Suprapubic skin (tissue), 4 donors: ENCODE data around the gene ABLIM2.

ENCODE experiments used
- EP300 ChIP-seq: sonication (generic); formaldehyde crosslinking; IDR thresholded peaks from one replicate; pipeline ENCODE4 v1.6.1; 2017; ENCODE audit warnings: antibody characterized with exemption
- POLR2A ChIP-seq, 2 donors: fragments of 450-650 bp; IDR thresholded peaks; one replicate each; pipeline ENCODE4 v1.6.1; 2017; ENCODE audit warnings: antibody characterized with exemption in 2 of 2, mild to moderate bottlenecking in 2 of 2, moderate library complexity in 2 of 2
- POLR2AphosphoS5 ChIP-seq, 3 donors: sonication (generic); formaldehyde crosslinking; IDR thresholded peaks; one replicate each; pipeline ENCODE4 v1.6.1; 2017; ENCODE audit warnings: antibody characterized with exemption in 3 of 3
- TF ChIP-seq, protein P1 (sequence below), 2 donors: fragments of 200-600 bp in 1 of 2; fragments of 450-650 bp in 1 of 2; sonication (generic) in 1 of 2; IDR thresholded peaks; one replicate each; pipeline ENCODE4 v1.5.1; 2016 to 2019; ENCODE audit warnings: antibody characterized with exemption in 2 of 2, mild to moderate bottlenecking in 1 of 2, moderate library complexity in 1 of 2

DNA sequence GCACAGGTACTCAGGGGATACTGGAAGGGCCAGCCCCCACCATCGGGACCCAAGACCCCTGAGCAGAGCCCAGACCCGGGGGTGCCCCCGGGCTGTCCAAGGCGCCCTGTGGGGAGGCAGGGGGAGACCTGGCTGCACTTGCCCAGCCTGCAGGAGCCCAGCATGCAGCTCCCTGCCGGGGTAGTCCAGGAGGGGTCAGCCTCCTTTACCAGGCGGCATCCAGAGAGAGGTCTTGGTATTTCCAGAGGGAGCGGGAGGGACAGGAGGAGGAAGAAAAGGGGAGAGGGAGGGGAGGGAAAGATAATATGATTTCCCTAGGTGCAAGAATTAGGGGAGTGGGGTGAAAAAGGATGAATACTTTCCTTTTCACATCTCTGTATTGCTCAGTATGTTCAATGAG is 97.5 kb downstream of the ABLIM2 start:
- no peak for TF ChIP-seq POLR2AphosphoS5 (IDR thresholded peaks at IDR 0.05)
- TF ChIP-seq, protein P1, sequence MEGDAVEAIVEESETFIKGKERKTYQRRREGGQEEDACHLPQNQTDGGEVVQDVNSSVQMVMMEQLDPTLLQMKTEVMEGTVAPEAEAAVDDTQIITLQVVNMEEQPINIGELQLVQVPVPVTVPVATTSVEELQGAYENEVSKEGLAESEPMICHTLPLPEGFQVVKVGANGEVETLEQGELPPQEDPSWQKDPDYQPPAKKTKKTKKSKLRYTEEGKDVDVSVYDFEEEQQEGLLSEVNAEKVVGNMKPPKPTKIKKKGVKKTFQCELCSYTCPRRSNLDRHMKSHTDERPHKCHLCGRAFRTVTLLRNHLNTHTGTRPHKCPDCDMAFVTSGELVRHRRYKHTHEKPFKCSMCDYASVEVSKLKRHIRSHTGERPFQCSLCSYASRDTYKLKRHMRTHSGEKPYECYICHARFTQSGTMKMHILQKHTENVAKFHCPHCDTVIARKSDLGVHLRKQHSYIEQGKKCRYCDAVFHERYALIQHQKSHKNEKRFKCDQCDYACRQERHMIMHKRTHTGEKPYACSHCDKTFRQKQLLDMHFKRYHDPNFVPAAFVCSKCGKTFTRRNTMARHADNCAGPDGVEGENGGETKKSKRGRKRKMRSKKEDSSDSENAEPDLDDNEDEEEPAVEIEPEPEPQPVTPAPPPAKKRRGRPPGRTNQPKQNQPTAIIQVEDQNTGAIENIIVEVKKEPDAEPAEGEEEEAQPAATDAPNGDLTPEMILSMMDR (IDR thresholded peaks at IDR 0.05): no peak
- no peak for TF ChIP-seq POLR2A (IDR thresholded peaks at IDR 0.05)
- TF ChIP-seq EP300: no peak
